22Rv1 (cell line): ENCODE measurements around the gene XRCC3.

ENCODE experiments used
- H3K27ac ChIP-seq: fragments of 450-650 bp; 2 replicates; pipeline ENCODE4 v1.5.1; 2017
- ZFX ChIP-seq: fragments of 450-650 bp; IDR thresholded peaks from 2 replicates; pipeline ENCODE4 v1.6.1; 2017; ENCODE audit warnings: antibody characterized with exemption, borderline replicate concordance
- TF ChIP-seq, protein P1 (sequence below): fragments of 450-650 bp; IDR thresholded peaks from 2 replicates; pipeline ENCODE4 v1.5.1; 2017; ENCODE audit warnings: mild to moderate bottlenecking

XRCC3 gene

GRCh38 chr14:103716091-103716801, 995 bp upstream of the XRCC3 start:
- TF ChIP-seq, protein P1, sequence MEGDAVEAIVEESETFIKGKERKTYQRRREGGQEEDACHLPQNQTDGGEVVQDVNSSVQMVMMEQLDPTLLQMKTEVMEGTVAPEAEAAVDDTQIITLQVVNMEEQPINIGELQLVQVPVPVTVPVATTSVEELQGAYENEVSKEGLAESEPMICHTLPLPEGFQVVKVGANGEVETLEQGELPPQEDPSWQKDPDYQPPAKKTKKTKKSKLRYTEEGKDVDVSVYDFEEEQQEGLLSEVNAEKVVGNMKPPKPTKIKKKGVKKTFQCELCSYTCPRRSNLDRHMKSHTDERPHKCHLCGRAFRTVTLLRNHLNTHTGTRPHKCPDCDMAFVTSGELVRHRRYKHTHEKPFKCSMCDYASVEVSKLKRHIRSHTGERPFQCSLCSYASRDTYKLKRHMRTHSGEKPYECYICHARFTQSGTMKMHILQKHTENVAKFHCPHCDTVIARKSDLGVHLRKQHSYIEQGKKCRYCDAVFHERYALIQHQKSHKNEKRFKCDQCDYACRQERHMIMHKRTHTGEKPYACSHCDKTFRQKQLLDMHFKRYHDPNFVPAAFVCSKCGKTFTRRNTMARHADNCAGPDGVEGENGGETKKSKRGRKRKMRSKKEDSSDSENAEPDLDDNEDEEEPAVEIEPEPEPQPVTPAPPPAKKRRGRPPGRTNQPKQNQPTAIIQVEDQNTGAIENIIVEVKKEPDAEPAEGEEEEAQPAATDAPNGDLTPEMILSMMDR, result no peak
- no peak for TF ChIP-seq ZFX

GRCh38 chr14:103714063-103714724, 1.1 kb downstream of the XRCC3 start:
- H3K27ac ChIP-seq, result peak overlapping the region; percentile 85
- TF ChIP-seq, protein P1, result no peak
- no peak for TF ChIP-seq ZFX

More at GRCh38 chr14:103716091-103716801, 995 bp upstream of the XRCC3 start:
- H3K27ac ChIP-seq, result peak overlapping the region; percentile 85

DNA sequence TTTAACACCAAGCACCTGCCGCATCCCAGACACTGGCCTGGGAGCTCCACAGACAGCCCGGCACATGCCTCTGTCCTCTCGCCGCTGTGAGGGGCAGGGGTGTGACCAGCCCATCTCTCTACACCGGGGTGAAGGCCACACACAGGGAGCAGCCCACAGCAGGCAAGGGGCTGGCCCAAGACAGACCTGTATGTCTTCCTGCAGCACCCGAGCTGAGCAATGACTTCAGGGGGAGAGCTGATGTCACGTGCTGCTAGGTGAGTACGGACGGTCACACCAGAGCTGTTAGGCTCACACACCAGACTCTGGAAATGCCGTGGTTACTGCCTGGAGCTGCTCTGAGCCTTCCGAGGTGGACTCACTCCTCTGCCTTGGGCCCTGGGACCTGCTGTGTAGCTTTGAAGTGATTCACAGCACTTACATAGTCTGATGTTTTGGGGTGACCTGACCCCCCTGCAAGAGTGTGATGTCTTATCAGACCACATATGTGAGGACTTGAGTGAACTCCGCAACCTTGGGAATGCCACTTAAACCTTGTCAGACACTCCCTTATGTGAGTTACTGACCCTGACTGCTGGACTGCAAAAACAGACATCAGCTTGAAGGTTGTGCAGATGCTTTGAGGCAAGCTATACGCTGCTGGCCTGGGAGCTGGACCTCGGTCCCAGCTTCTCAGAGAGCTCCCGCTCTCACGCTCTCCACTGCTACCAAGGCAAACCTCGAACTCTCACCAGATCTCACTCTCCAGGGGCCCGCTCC, 1.8 kb downstream of the XRCC3 start:
- no peak for TF ChIP-seq ZFX
- TF ChIP-seq, protein P1, result no peak
- H3K27ac ChIP-seq, result peak overlapping the region; percentile 85

GRCh38 chr14:103712633-103713247, 2.5 kb downstream of the XRCC3 start:
- H3K27ac ChIP-seq, result peak overlapping the region; percentile 85
- no peak for TF ChIP-seq ZFX
- TF ChIP-seq, protein P1, result no peak

- peak overlapping the region; percentile 85 for H3K27ac ChIP-seq
Observed at GRCh38 chr14:103711516-103712431, 3.5 kb downstream of the XRCC3 start.

More at GRCh38 chr14:103711516-103712431, 3.5 kb downstream of the XRCC3 start:
- TF ChIP-seq, protein P1, result no peak
- TF ChIP-seq ZFX, result no peak
